Ascending aorta (tissue), 2 donors: ENCODE data around the gene ADAMTS3. TPM values are rescaled to one million over a fixed set of nuclear protein-coding genes. Genes with fewer than 3 reads are reported as not detected.

ENCODE experiments used
- DNase-seq, 2 donors: peaks; one replicate each; pipeline ENCODE4 v3.0.0-alpha.2; 2019; ENCODE audit warnings: low spot score in 2 of 2
- H3K27ac ChIP-seq, 2 donors: fragments of 200-600 bp; sonication (generic); one replicate each; pipeline ENCODE4 v1.5.1; 2016 to 2017; ENCODE audit warnings: mild to moderate bottlenecking in 1 of 2
- H3K27me3 ChIP-seq: fragments of 200-600 bp; sonication (generic); one replicate; pipeline ENCODE4 v1.5.1; 2017
- H3K36me3 ChIP-seq, 2 donors: fragments of 200-600 bp; sonication (generic); one replicate each; pipeline ENCODE4 v1.5.1; 2016
- H3K4me1 ChIP-seq, 2 donors: fragments of 200-600 bp; sonication (generic); one replicate each; pipeline ENCODE4 v1.5.1; 2016 to 2017; ENCODE audit warnings: mild to moderate bottlenecking in 1 of 2
- H3K4me3 ChIP-seq, 2 donors: fragments of 200-600 bp; sonication (generic); one replicate each; pipeline ENCODE4 v1.5.1; 2016 to 2017; ENCODE audit warnings: mild to moderate bottlenecking in 1 of 2
- H3K9me3 ChIP-seq, 2 donors: fragments of 200-600 bp; sonication (generic); one replicate each; pipeline ENCODE4 v1.5.1; 2016
- CTCF ChIP-seq, 3 experiments: fragments of 200-600 bp in 2 of 3; fragments of 450-650 bp in 1 of 3; sonication (generic) in 2 of 3; IDR thresholded peaks; one replicate each; pipeline ENCODE4 v1.5.1; 2016 to 2019; ENCODE audit warnings: antibody characterized with exemption in 3 of 3, mild to moderate bottlenecking in 1 of 3, moderate library complexity in 1 of 3
- intact Hi-C: fragments of 100-400 bp; cut with DNase I; formaldehyde crosslinking; loops from one replicate; pipeline ENCODE4 v1.15.1; 2023
- total RNA-seq: library from RNA; depleted of rRNA; stranded (reverse); fragments of >200 nt; gene quantifications from one replicate; pipeline ENCODE4 v1.1.0, GENCODE V29; 2016

Gene ADAMTS3
- total RNA-seq, 1 donor from 2014 or later, result 2.2 TPM

- no peaks in the 10 kb centered on the region for H3K36me3 ChIP-seq
- H3K4me1 ChIP-seq, result no peaks in the 10 kb centered on the region
- H3K27me3 ChIP-seq, result no peaks in the 10 kb centered on the region
- DNase-seq, result no peak
- intact Hi-C loops, result no loop called here
- H3K4me3 ChIP-seq, result no peak overlapping the region
- TF ChIP-seq CTCF (IDR thresholded peaks at IDR 0.05), result no peak
- no peaks in the 10 kb centered on the region for H3K9me3 ChIP-seq
- no peak overlapping the region for H3K27ac ChIP-seq
Measured at GRCh38 chr4:72351521-72351920, 217.5 kb downstream of the ADAMTS3 start.

DNA sequence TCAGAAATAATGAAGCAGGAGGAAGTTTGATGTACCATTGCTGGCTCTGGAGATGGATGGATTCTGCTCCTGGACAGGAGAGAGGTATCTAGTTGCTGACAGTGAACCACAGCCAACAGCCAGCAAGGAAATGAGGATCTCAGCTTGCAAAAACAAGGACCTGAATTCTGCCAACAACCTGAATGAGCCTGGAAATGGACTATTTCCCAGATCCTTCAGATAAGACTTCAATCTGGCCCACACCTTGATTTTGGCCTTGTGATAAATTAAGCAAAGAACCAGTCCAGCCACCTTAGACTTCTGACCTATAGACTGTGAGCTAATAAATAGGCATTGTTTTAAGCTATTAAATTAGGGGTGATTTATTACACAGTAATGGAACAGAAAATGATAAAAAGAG lies 220.3 kb downstream of the ADAMTS3 start:
- H3K4me3 ChIP-seq, result no peak overlapping the region
- H3K27ac ChIP-seq, result no peak overlapping the region
- H3K4me1 ChIP-seq, result no peaks in the 10 kb centered on the region
- TF ChIP-seq CTCF (IDR thresholded peaks at IDR 0.05), result no peak
- H3K9me3 ChIP-seq, result no peaks in the 10 kb centered on the region
- no peaks in the 10 kb centered on the region for H3K36me3 ChIP-seq
- no peak for DNase-seq
- H3K27me3 ChIP-seq, result no peaks in the 10 kb centered on the region
- intact Hi-C loops, result no loop called here

- TF ChIP-seq CTCF (IDR thresholded peaks at IDR 0.05), result no peak
- intact Hi-C loops, result no loop called here
Measured at GRCh38 chr4:72344418-72344817, 224.6 kb downstream of the ADAMTS3 start.

GRCh38 chr4:72341432-72341820 lies 227.6 kb downstream of the ADAMTS3 start:
- no peak for TF ChIP-seq CTCF (IDR thresholded peaks at IDR 0.05)
- H3K27me3 ChIP-seq, result no peaks in the 10 kb centered on the region
- H3K36me3 ChIP-seq, result no peaks in the 10 kb centered on the region
- DNase-seq, result no peak
- H3K4me3 ChIP-seq, result no peak overlapping the region
- intact Hi-C loops, result no loop called here
- peak overlapping the region; percentile 12 to 67 for H3K27ac ChIP-seq
- peaks cover 0 to 4% of the 10 kb centered on the region in 2 donors for H3K4me1 ChIP-seq
- H3K9me3 ChIP-seq, result no peaks in the 10 kb centered on the region

More at GRCh38 chr4:72344418-72344817, 224.6 kb downstream of the ADAMTS3 start:
- Histone ChIP-seq H3K4me1 (peaks cover 0 to 4% of the 10 kb centered on the region in 2 donors), H3K9me3 (no peaks in the 10 kb centered on the region), H3K27me3 (no peaks in the 10 kb centered on the region), H3K27ac (no peak overlapping the region), H3K36me3 (no peaks in the 10 kb centered on the region), H3K4me3 (no peak overlapping the region)
- DNase-seq, result no peak

DNA sequence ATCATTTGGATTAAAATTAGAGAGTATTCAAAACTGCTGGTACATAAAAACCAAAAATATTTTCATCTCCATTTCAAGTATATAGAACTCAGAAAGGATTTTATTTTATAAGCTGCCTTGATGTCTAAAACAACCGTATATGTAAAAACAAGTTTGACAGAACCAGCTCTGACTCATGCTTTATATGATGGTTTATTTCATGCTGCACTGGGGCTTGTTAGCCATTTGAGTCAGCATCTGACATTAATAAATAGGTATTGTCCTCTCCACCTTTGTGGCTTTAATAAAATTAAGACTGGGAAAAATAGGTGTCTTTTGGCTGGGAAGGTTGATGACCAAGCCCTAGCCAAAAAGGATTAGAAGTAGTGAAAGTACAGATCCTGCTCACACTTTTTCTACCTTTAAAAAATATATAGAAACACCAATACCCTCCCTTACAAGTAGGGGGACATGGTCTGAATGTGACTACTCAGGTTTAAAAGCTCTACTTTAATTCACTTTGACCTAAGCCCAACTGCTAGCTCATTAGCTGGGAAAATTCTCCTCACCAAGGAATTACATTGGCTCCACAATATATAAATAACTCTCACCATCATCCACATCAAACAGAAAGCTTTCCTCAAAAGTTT lies 228.1 kb downstream of the ADAMTS3 start:
- Histone ChIP-seq H3K36me3 (no peaks in the 10 kb centered on the region), H3K4me1 (peaks cover 0 to 4% of the 10 kb centered on the region in 2 donors), H3K27me3 (no peaks in the 10 kb centered on the region), H3K9me3 (no peaks in the 10 kb centered on the region), H3K4me3 (no peak overlapping the region), H3K27ac (peak overlapping the region; percentile 12 to 67)
- DNase-seq, result no peak
- TF ChIP-seq CTCF (IDR thresholded peaks at IDR 0.05), result no peak
- intact Hi-C loops, result no loop called here

GRCh38 chr4:72338060-72338459 lies 231.0 kb downstream of the ADAMTS3 start:
- no peaks in the 10 kb centered on the region for H3K9me3 ChIP-seq
- intact Hi-C loops, result no loop called here
- H3K36me3 ChIP-seq, result no peaks in the 10 kb centered on the region
- no peaks in the 10 kb centered on the region for H3K27me3 ChIP-seq
- peaks cover 0 to 4% of the 10 kb centered on the region in 2 donors for H3K4me1 ChIP-seq
- no peak overlapping the region for H3K27ac ChIP-seq
- no peak overlapping the region for H3K4me3 ChIP-seq
- no peak for TF ChIP-seq CTCF (IDR thresholded peaks at IDR 0.05)
- no peak for DNase-seq
